Measurements from ENCODE around the gene NHEJ1.

Gene NHEJ1

DNA sequence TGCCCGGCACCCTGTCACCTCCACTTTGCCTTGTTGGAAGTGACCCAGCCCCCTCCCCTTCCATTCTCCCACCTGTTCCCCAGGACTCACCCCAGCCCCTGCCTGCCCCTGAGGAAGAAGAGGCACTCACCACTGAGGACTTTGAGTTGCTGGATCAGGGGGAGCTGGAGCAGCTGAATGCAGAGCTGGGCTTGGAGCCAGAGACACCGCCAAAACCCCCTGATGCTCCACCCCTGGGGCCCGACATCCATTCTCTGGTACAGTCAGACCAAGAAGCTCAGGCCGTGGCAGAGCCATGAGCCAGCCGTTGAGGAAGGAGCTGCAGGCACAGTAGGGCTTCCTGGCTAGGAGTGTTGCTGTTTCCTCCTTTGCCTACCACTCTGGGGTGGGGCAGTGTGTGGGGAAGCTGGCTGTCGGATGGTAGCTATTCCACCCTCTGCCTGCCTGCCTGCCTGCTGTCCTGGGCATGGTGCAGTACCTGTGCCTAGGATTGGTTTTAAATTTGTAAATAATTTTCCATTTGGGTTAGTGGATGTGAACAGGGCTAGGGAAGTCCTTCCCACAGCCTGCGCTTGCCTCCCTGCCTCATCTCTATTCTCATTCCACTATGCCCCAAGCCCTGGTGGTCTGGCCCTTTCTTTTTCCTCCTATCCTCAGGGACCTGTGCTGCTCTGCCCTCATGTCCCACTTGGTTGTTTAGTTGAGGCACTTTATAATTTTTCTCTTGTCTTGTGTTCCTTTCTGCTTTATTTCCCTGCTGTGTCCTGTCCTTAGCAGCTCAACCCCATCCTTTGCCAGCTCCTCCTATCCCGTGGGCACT, 21.9 kb upstream of the NHEJ1 start:
- no peak for DNase-seq (ENCODE audit: low spot score)

DNA sequence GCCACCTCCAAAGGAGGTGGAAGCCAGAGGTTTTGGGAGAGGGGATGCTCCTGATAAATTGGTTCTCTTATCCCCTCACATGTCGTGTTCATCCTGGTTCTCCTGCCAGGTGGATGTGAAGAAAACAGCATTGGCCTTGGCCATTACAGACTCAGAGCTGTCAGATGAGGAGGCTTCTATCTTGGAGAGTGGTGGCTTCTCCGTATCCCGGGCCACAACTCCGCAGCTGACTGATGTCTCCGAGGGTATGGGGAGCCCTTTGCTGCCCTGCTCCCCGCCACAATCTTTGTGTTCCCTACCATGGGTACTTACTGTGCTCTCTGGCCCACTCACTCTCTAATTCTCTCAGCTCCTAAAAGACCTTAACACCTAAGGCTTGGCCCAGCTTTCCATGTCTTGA, 20.9 kb upstream of the NHEJ1 start:
- no peak for DNase-seq (ENCODE audit: low spot score)

GRCh38 chr2:219180961-219181360, 20.3 kb upstream of the NHEJ1 start:
- no peak for DNase-seq (ENCODE audit: low spot score)

GRCh38 chr2:219179601-219180465, 19.2 kb upstream of the NHEJ1 start:
- DNase-seq (ENCODE audit: low spot score), result no peak

DNA sequence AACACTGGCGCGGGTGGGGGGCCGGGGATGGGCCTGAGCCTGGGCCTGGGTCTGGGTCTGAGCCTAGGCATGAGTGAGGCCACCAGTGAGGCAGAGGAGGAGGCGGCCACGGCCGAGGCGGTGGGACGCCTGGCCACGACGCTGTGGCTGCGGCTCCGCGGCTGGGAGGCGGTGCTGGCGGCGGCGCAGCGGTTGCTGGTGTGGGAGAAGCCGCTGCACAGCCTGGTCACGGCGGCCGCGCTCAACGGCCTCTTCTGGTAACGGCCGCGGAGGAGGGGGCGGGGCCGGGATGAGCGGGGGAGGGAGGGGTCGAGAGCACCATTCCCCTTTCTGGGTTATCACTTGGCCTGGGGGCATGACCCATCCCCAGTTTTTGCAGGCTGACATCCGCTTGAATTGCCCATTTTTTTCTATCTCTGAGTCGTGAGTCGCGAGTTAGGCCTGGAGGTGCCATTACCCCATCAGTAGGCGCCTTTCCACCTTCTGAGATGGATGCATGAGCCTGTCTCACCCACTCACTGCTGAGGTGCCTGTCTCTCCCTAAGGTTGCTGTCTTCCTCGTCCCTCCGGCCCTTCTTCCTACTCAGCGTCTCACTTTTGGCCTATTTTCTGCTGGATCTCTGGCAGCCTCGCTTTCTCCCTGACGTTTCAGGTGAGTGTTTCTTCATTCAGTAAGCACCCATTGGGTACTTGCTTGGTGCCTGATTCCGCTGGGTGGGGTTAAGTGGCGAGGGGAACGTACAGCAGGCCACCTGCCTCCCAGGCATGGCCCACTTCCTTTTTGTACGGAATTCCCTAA, 18.0 kb upstream of the NHEJ1 start:
- DNase-seq (ENCODE audit: low spot score), result peak; percentile 67

DNA sequence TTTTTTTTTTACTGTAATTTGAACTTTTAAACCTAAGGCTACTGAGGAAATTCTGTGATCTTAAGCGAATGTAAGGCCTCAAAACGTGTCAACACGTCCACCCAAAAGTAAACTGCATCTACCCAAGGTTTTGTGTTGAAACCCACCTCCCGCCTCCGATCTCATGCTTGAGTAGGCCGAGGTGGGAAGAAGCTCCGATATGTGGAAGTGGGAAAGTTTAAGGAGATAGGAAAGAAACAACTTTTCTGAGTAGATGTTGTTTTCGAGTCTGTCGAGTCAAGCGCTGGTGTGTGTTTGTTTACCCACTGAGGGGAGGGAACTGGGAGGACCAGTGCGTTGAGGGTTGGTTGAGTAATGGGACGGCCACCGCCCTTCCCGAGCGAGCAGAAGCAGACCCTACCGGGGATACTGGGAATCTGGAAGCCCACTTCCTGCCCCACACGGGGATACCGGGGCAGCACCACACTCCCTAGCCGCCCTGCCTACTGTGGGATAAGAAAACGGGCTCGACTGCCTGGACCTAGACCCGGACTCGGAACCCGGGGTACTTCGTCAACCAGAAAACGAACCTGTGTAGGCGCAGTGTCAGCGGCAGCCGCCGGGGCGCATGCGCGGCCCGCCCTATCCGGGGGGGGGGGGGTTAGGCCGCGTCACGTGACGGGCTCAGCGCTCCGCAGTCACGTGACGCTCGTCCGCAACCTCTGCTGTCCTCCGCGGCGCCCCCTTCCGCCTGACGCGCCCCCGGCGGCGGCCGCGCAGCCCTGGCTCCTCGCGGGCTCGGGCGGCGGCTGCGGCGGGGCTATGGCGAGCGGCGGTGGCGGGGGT, 17.1 kb upstream of the NHEJ1 start, which contains the start of gene RETREG2:
RETREG2 (plus strand) TSS at position 724 of the 825 bp plus-strand sequence; CDS start at position 802, 78 bp downstream.
- peak; percentile 100 for DNase-seq (ENCODE audit: low spot score)

DNA sequence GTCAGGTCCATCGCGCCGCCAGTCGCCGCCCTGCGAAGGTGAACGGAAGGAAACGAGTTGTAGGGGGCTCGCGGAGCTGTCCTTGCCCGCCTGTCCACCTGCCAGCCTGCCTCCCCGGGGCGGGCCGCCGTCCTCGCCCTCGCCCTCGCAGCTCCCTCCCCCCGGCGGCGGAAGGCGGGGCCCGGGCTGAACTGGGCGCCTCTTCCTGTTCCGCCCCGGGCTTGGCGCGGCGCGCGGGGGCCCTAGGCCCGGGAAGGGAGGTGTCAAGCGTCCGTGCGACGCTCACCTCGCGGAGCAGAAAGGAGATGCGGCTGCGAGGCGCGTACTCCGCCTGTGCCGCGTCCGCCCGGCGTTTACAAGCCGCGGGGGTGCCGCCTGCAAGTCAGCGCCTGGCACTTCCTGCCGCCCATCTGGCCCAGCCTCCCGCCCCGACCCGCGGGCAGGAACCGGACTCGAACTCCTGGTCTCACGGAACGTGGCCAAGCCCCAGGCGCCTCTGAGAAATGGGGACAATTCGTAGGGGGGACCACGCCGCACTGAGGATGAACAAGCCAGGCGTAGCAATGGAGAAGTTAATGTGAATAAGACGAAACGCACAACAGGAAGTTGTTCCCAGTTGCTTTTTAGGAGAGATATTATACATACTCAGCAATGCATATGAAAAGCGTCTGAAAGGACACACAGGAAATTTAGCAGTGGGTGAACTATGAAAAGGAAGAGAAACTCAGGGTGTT, 16.4 kb upstream of the NHEJ1 start, which contains the start of gene CNPPD1:
CNPPD1 (minus strand) TSS at position 108 of the 734 bp plus-strand sequence; CDS start at position 11, 97 bp downstream.
- peak; percentile 94 for DNase-seq (ENCODE audit: low spot score)

GRCh38 chr2:219175928-219176817, 15.6 kb upstream of the NHEJ1 start:
- DNase-seq (ENCODE audit: low spot score), result peak; percentile 66

DNA sequence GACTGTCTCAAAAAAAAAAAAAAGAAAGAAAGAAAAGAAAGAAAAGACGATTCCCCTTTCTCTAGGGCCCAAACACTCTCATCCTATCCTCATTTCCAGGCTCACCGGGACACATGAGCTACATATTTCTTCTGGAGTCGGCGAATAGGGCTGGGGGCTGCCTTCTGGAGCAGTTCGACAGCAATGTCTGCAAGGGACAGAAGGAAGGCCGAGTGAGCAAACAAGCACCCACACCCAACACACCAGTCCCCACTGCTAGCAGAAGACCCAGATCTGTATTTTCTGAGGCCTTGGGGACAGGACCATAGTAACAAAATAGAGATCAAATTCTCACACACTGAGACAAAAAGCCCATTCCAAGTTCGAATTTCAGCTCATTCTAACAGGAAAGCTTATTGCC, 14.9 kb upstream of the NHEJ1 start:
- no peak for DNase-seq (ENCODE audit: low spot score)

GRCh38 chr2:219174801-219175200, 14.2 kb upstream of the NHEJ1 start:
- DNase-seq (ENCODE audit: low spot score), result no peak

DNA sequence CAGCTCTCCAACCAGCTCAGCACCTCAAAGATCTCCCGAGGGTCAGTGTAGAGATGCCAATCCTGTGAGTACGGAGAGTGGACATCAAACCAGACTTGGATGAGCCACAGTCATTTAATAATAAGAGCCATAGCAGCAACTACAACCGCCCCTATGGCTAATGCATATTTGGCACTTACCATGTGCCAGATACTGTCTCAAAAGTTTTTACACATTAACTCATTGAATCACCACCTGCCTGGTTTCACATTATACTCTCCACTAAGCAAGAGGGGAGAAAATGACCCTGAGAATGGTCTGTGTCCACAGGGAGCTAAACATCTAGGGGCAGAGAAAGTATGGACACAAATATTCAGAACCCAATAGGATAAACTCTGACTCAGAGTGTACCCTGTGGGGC, 13.5 kb upstream of the NHEJ1 start:
- no peak for DNase-seq (ENCODE audit: low spot score)

- DNase-seq (ENCODE audit: low spot score), result no peak
Measured at GRCh38 chr2:219173176-219173575, 12.6 kb upstream of the NHEJ1 start.

GRCh38 chr2:219172231-219173154, 11.9 kb upstream of the NHEJ1 start:
- no peak for DNase-seq (ENCODE audit: low spot score)

- peak; percentile 82 for DNase-seq (ENCODE audit: low spot score)
Measured at GRCh38 chr2:219171231-219171651, 10.6 kb upstream of the NHEJ1 start.

DNA sequence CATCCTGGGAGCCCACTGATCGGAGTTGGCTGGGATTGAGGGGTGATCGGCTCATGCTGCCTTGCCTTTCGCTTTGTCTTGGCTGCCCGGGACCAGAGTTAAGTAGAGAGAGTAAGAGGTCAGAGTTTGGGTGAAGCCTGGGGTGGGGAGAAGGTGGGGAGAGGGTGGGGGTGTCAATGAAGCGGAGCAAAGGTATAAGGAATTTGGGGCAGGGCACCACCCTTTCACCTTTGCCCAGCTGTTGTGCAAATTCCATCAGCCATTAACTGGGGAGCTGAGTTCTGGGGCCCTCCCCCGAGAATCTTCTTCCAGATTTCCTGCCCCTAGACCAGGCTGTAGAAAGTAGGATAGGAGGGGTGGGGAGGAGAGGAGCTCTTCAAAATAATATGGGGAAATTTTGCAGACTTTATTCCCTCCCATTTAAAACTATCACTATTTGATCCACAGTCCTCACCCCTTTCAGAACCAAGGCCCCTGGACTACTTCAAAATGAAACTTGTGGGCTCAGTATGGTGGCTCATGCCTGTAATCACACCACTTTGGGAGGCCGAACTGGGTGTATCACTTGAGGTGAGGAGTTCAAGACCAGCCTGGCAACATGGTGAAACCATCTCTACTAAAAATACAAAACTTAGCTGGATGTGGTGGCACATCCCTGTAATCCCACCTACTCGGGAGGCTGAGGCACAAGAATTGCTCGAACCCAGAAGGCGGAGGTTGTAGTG, 9.5 kb upstream of the NHEJ1 start, which contains the start of gene SLC23A3:
SLC23A3 (minus strand) TSS at position 100 of the 725 bp plus-strand sequence; CDS start at position 55, 45 bp downstream.
- DNase-seq (ENCODE audit: low spot score), result no peak

GRCh38 chr2:219168932-219169331, 8.3 kb upstream of the NHEJ1 start:
- DNase-seq (ENCODE audit: low spot score), result no peak

DNA sequence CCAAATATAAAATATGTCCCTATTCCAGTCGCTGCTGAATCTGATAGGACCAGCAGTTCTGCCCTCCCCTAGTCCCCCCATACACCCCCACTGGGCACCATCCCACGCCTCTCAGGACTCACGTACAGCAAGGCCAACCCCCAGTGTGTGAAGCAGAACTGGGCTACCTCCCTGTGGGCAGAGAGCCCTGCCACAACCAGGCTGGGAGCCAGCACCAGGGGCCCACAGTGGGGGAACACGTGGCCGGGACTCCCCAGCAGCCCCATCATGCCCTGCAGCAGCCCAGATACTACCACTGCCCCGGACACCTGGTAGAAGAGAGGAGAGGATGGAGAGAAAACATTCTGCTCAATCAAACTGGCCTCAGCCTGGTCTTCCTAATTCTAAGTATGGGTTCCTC, 7.9 kb upstream of the NHEJ1 start:
- DNase-seq (ENCODE audit: low spot score), result no peak
